GM23338 (cell line): Measurements from ENCODE around the gene MESP1. TPM values are rescaled to one million over a fixed set of nuclear protein-coding genes. Genes with fewer than 3 reads are reported as not detected.
"Not testable (repeated sequence)": the region's sequence is repeated elsewhere in the genome, so short reads cannot be mapped to it uniquely, and the experiment has no call there.

ENCODE experiments used
- ATAC-seq: fragments of 200-7000 bp; cut with Tn5 transposase; 3 replicates; pipeline ENCODE4 v1.9.1; 2020
- DNase-seq: peaks from one replicate; pipeline ENCODE4 v3.0.0-alpha.2; 2015; ENCODE audit warnings: low spot score
- H2AFZ ChIP-seq: fragments of 200-600 bp; sonication (generic); 2 replicates; pipeline ENCODE4 v1.8.0; 2016; ENCODE audit warnings: antibody characterized with exemption, mild to moderate bottlenecking, moderate library complexity
- H3F3A ChIP-seq: fragments of 200-600 bp; sonication (generic); replicated peaks from 2 replicates; pipeline ENCODE4 v1.8.0; 2017; ENCODE audit warnings: antibody characterized with exemption, mixed run types, low read depth
- H3K27ac ChIP-seq: fragments of 200-600 bp; sonication (generic); 2 replicates; pipeline ENCODE4 v1.6.1; 2016; ENCODE audit warnings: low read depth
- H3K27me3 ChIP-seq: fragments of 200-600 bp; sonication (generic); 2 replicates; pipeline ENCODE4 v1.8.0; 2016; ENCODE audit warnings: mild to moderate bottlenecking, mixed run types, moderate library complexity; ENCODE audit not compliant: insufficient read depth
- H3K36me3 ChIP-seq: fragments of 200-600 bp; sonication (generic); 2 replicates; pipeline ENCODE4 v1.8.0; 2016; ENCODE audit warnings: mild to moderate bottlenecking; ENCODE audit not compliant: insufficient read depth
- H3K4me1 ChIP-seq: fragments of 200-600 bp; sonication (generic); 2 replicates; pipeline ENCODE4 v1.8.0; 2016; ENCODE audit warnings: mild to moderate bottlenecking, moderate library complexity; ENCODE audit not compliant: insufficient read depth
- H3K4me2 ChIP-seq: fragments of 200-600 bp; sonication (generic); 2 replicates; pipeline ENCODE4 v1.7.1; 2017; ENCODE audit warnings: mixed run types
- H3K4me3 ChIP-seq: fragments of 200-600 bp; sonication (generic); 2 replicates; pipeline ENCODE4 v1.6.1; 2016; ENCODE audit warnings: mixed run types
- H3K79me2 ChIP-seq: fragments of 200-600 bp; sonication (generic); replicated peaks from 2 replicates; pipeline ENCODE4 v1.8.0; 2017; ENCODE audit warnings: mild to moderate bottlenecking; ENCODE audit not compliant: insufficient read depth
- H3K9me2 ChIP-seq: fragments of 200-600 bp; sonication (generic); 2 replicates; pipeline ENCODE4 v1.8.0; 2017; ENCODE audit not compliant: insufficient read depth
- H4K20me1 ChIP-seq: fragments of 200-600 bp; sonication (generic); replicated peaks from 2 replicates; pipeline ENCODE4 v1.8.0; 2017; ENCODE audit warnings: mild to moderate bottlenecking; ENCODE audit not compliant: insufficient read depth
- H3K27ac Mint-ChIP-seq: 2 replicates; pipeline ENCODE4 v1.8.0; 2020; ENCODE audit warnings: inconsistent platforms, mild to moderate bottlenecking, moderate library complexity, mixed read lengths
- H3K27me3 Mint-ChIP-seq: 3 replicates; pipeline ENCODE4 v1.8.0; 2022; ENCODE audit warnings: low read depth, mild to moderate bottlenecking, moderate library complexity, mixed read lengths, inconsistent platforms; ENCODE audit not compliant: insufficient read depth, poor library complexity
- H3K36me3 Mint-ChIP-seq: 3 replicates; pipeline ENCODE4 v1.8.0; 2021; ENCODE audit warnings: low read depth, mild to moderate bottlenecking, inconsistent platforms, moderate library complexity, mixed read lengths
- H3K4me1 Mint-ChIP-seq: 3 replicates; pipeline ENCODE4 v1.8.0; 2020; ENCODE audit warnings: mild to moderate bottlenecking, inconsistent platforms, mixed read lengths
- H3K4me3 Mint-ChIP-seq: 3 replicates; pipeline ENCODE4 v1.8.0; 2021; ENCODE audit warnings: moderate library complexity, mild to moderate bottlenecking, inconsistent platforms, mixed read lengths
- H3K9me3 Mint-ChIP-seq: 3 replicates; pipeline ENCODE4 v1.8.0; 2020; ENCODE audit warnings: moderate library complexity, mild to moderate bottlenecking, inconsistent platforms, mixed read lengths
- CREB1 ChIP-seq: fragments of 250-450 bp; sonication (Bioruptor Pico); IDR thresholded peaks from 2 replicates; pipeline ENCODE4 v1.5.0; 2020; ENCODE audit warnings: low read depth, mild to moderate bottlenecking, moderate library complexity
- ETS1 ChIP-seq: IDR thresholded peaks from 2 replicates; pipeline ENCODE4 v1.6.1; 2016; ENCODE audit warnings: antibody characterized with exemption
- EZH2 ChIP-seq: fragments of 200-600 bp; sonication (generic); IDR thresholded peaks from one replicate; pipeline ENCODE4 v1.8.0; 2017; ENCODE audit warnings: antibody characterized with exemption, mild to moderate bottlenecking, low read depth; ENCODE audit not compliant: unreplicated experiment
- EZH2phosphoT487 ChIP-seq: fragments of 200-600 bp; sonication (generic); IDR thresholded peaks from one replicate; pipeline ENCODE4 v1.8.1; 2018; ENCODE audit warnings: antibody characterized with exemption; ENCODE audit not compliant: unreplicated experiment
- NANOG ChIP-seq: IDR thresholded peaks from 2 replicates; pipeline ENCODE4 v1.6.1; 2016; ENCODE audit warnings: antibody characterized with exemption, borderline replicate concordance
- POLR2AphosphoS5 ChIP-seq: IDR thresholded peaks from 2 replicates; pipeline ENCODE4 v1.6.1; 2016; ENCODE audit warnings: antibody characterized with exemption, low read depth
- REST ChIP-seq: IDR thresholded peaks from one replicate; pipeline ENCODE4 v1.6.1; 2018; ENCODE audit warnings: antibody characterized with exemption; ENCODE audit not compliant: unreplicated experiment
- STAT1 ChIP-seq: IDR thresholded peaks from one replicate; pipeline ENCODE4 v1.6.1; 2016; ENCODE audit warnings: antibody characterized with exemption; ENCODE audit not compliant: unreplicated experiment
- ZNF114 ChIP-seq: fragments of 250-450 bp; sonication (Bioruptor Pico); IDR thresholded peaks from 2 replicates; pipeline ENCODE4 v1.5.0; 2020; ENCODE audit warnings: mild to moderate bottlenecking, moderate library complexity
- ZNF331 ChIP-seq: fragments of 250-450 bp; sonication (Bioruptor Pico); IDR thresholded peaks from 2 replicates; pipeline ENCODE4 v1.5.0; 2020; ENCODE audit warnings: low read depth, mild to moderate bottlenecking, moderate library complexity
- ZNF462 ChIP-seq: fragments of 250-450 bp; sonication (Bioruptor Pico); IDR thresholded peaks from 2 replicates; pipeline ENCODE4 v1.5.0; 2020; ENCODE audit warnings: mild to moderate bottlenecking, moderate library complexity
- polyA plus RNA-seq: library from polyadenylated mRNA; unstranded; fragments of >200 nt; fragmentation: Nextera tagmentation; extraction: Ambion mirVana; gene quantifications from 2 replicates; pipeline ENCODE4 v1.2.1, GENCODE V29; 2016
- total RNA-seq: library from RNA; depleted of rRNA; stranded (reverse); fragments of >200 nt; shearing (Covaris generic); gene quantifications from 2 replicates; pipeline ENCODE4 v1.2.3, GENCODE V29; 2014

The MESP1 gene
- total and polyA plus RNA-seq, 2 experiments from 2014 or later = 0.21 to 0.91 TPM

- TF ChIP-seq ZNF462 = no peak
- TF ChIP-seq POLR2AphosphoS5 = no peak
- TF ChIP-seq STAT1 = no peak
Measured at GRCh38 chr15:89790206-89790605, 39.2 kb upstream of the MESP1 start (continued).

GRCh38 chr15:89788585-89788984 lies 37.5 kb upstream of the MESP1 start:
- ATAC-seq = not testable (repeated sequence)

GRCh38 chr15:89787944-89788343 lies 36.9 kb upstream of the MESP1 start:
- no peaks in the 10 kb centered on the region for H3F3A ChIP-seq
- peaks cover 8% of the 10 kb centered on the region; the same call in 2 of the 3 replicates for H3K9me3 Mint-ChIP-seq
- no peak overlapping the region for H3K27ac ChIP-seq
- peaks cover 15% of the 10 kb centered on the region for H3K4me1 Mint-ChIP-seq
- H3K4me3 ChIP-seq = no peak overlapping the region
- H2AFZ ChIP-seq = no peak overlapping the region
- H3K4me3 Mint-ChIP-seq = no peak overlapping the region
- no peak overlapping the region for H3K4me2 ChIP-seq
- H3K79me2 ChIP-seq = no peaks in the 10 kb centered on the region
- H3K9me2 ChIP-seq = no peaks in the 10 kb centered on the region
- H3K36me3 Mint-ChIP-seq = peaks cover 3% of the 10 kb centered on the region; the same call in 1 of the 3 replicates
- no peaks in the 10 kb centered on the region for H3K36me3 ChIP-seq
- H4K20me1 ChIP-seq = no peaks in the 10 kb centered on the region
- ATAC-seq = no peak
- no peak overlapping the region for H3K27ac Mint-ChIP-seq
- no peaks in the 10 kb centered on the region for H3K27me3 ChIP-seq
- H3K4me1 ChIP-seq = peaks cover 11% of the 10 kb centered on the region
- no peak for DNase-seq
- H3K27me3 Mint-ChIP-seq = peaks cover 10% of the 10 kb centered on the region
- no peak for TF ChIP-seq CREB1 (CRISPR knock-in tag)
- TF ChIP-seq REST = no peak
- TF ChIP-seq ETS1 = no peak
- TF ChIP-seq ZNF114 = no peak
- no peak for TF ChIP-seq EZH2
- no peak for TF ChIP-seq STAT1
- TF ChIP-seq NANOG = no peak
- TF ChIP-seq EZH2phosphoT487 = no peak
- no peak for TF ChIP-seq POLR2AphosphoS5
- no peak for TF ChIP-seq ZNF331

More at GRCh38 chr15:89788585-89788984, 37.5 kb upstream of the MESP1 start:
- H3K27ac ChIP-seq, H3F3A ChIP-seq, H3K36me3 ChIP-seq, H3K4me3 ChIP-seq, H3K4me1 ChIP-seq, H4K20me1 ChIP-seq, DNase-seq, H2AFZ ChIP-seq, H3K4me1 Mint-ChIP-seq, H3K27me3 Mint-ChIP-seq, H3K9me3 Mint-ChIP-seq, H3K4me2 ChIP-seq, H3K27me3 ChIP-seq, H3K79me2 ChIP-seq, H3K4me3 Mint-ChIP-seq, H3K36me3 Mint-ChIP-seq, H3K27ac Mint-ChIP-seq, H3K9me2 ChIP-seq: not testable (repeated sequence)
